GM19023 (cell line): ENCODE measurements around the gene ZFPL1.
A peak's percentile ranks its signal among the peaks of the same experiment; 100 is the strongest.

Experiments
- ATAC-seq: cut with Tn5 transposase; IDR thresholded peaks from one replicate; pipeline ENCODE4 v1.9.1; 2021; ENCODE audit warnings: mild to moderate bottlenecking, moderate library complexity; ENCODE audit not compliant: unreplicated experiment

The ZFPL1 gene

GRCh38 chr11:65083834-65084597 is at the start of gene ZFPL1, which contains the start of gene CDCA5:
Gene ZFPL1 (plus strand): TSS chr11:65084222. CDS start chr11:65084699, 477 bp downstream.
Gene CDCA5 (minus strand): TSS chr11:65084040. CDS start chr11:65083978, 62 bp downstream.
- ATAC-seq = peak; percentile 79

GRCh38 chr11:65034423-65034822 is 49.6 kb upstream of the ZFPL1 start:
- ATAC-seq = no peak

GRCh38 chr11:65035579-65035978 is 48.4 kb upstream of the ZFPL1 start:
- ATAC-seq = no peak

GRCh38 chr11:65036931-65037330 is 47.1 kb upstream of the ZFPL1 start:
- ATAC-seq = no peak

- ATAC-seq = no peak
Observed at GRCh38 chr11:65040520-65040846, 43.5 kb upstream of the ZFPL1 start.

- ATAC-seq = peak; percentile 89
Observed at GRCh38 chr11:65040847-65041622, 43.0 kb upstream of the ZFPL1 start, which contains the start of gene SAC3D1. Gene SAC3D1 (plus strand): TSS chr11:65041210. CDS start chr11:65041293, 83 bp downstream.

GRCh38 chr11:65042891-65043290 is 41.1 kb upstream of the ZFPL1 start:
- ATAC-seq = no peak

GRCh38 chr11:65043881-65044501 is 40.0 kb upstream of the ZFPL1 start:
- ATAC-seq = no peak

- ATAC-seq = no peak
Observed at GRCh38 chr11:65045061-65045460, 39.0 kb upstream of the ZFPL1 start.

- no peak for ATAC-seq
Observed at GRCh38 chr11:65045728-65046127, 38.3 kb upstream of the ZFPL1 start.

GRCh38 chr11:65047581-65048422 is 36.2 kb upstream of the ZFPL1 start:
- no peak for ATAC-seq

- no peak for ATAC-seq
Observed at GRCh38 chr11:65051398-65051858, 32.6 kb upstream of the ZFPL1 start.

GRCh38 chr11:65053827-65054508 is 30.1 kb upstream of the ZFPL1 start:
- no peak for ATAC-seq

- ATAC-seq = no peak
Observed at GRCh38 chr11:65055538-65055937, 28.5 kb upstream of the ZFPL1 start.

- ATAC-seq = no peak
Observed at GRCh38 chr11:65056999-65057398, 27.0 kb upstream of the ZFPL1 start.

GRCh38 chr11:65057526-65057925 is 26.5 kb upstream of the ZFPL1 start:
- ATAC-seq = no peak

- ATAC-seq = no peak
Observed at GRCh38 chr11:65058012-65058411, 26.0 kb upstream of the ZFPL1 start.

- no peak for ATAC-seq
Observed at GRCh38 chr11:65058419-65059054, 25.5 kb upstream of the ZFPL1 start, which contains the start of gene NAALADL1. Gene NAALADL1 (minus strand): TSS chr11:65058553. CDS start chr11:65058521, 32 bp downstream.

- ATAC-seq = no peak
Observed at GRCh38 chr11:65059523-65059922, 24.5 kb upstream of the ZFPL1 start.
